Fibroblast of lung (primary cell): ENCODE data around the gene CRABP2.

Source experiments
- EZH2 ChIP-seq: IDR thresholded peaks from 2 replicates; pipeline ENCODE4 v1.5.1; 2012; ENCODE audit warnings: low read length, control low read depth, mild to moderate bottlenecking; ENCODE audit errors: missing control alignments
- TF ChIP-seq, protein P1 (sequence below), 2 donors: IDR thresholded peaks in 1 of 2; conservative IDR thresholded peaks in 1 of 2; 1 replicate in 1 of 2; 2 replicates in 1 of 2; pipeline ENCODE4 v1.5.1; 2011 to 2012; ENCODE audit warnings: low read length in 2 of 2, control low read depth in 1 of 2, inconsistent platforms in 1 of 2, low read depth in 1 of 2, mild to moderate bottlenecking in 1 of 2

- TF ChIP-seq, protein P1, sequence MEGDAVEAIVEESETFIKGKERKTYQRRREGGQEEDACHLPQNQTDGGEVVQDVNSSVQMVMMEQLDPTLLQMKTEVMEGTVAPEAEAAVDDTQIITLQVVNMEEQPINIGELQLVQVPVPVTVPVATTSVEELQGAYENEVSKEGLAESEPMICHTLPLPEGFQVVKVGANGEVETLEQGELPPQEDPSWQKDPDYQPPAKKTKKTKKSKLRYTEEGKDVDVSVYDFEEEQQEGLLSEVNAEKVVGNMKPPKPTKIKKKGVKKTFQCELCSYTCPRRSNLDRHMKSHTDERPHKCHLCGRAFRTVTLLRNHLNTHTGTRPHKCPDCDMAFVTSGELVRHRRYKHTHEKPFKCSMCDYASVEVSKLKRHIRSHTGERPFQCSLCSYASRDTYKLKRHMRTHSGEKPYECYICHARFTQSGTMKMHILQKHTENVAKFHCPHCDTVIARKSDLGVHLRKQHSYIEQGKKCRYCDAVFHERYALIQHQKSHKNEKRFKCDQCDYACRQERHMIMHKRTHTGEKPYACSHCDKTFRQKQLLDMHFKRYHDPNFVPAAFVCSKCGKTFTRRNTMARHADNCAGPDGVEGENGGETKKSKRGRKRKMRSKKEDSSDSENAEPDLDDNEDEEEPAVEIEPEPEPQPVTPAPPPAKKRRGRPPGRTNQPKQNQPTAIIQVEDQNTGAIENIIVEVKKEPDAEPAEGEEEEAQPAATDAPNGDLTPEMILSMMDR (conservative IDR thresholded peaks at IDR 0.05 in 1 of 2, IDR thresholded peaks at IDR 0.05 in 1 of 2; ENCODE audit: low read depth in 1 of 2, low read length in 2 of 2) = no peak
- TF ChIP-seq EZH2 = no peak
These were observed 46.0 kb upstream of the CRABP2 start, which contains the start of gene HDGF for GRCh38 chr1:156751451-156751756.
